CD8-positive, alpha-beta memory T cell (primary cell): ENCODE data around the gene SLC8A3. TPM values are rescaled to one million over a fixed set of nuclear protein-coding genes. Genes with fewer than 3 reads are reported as not detected.

ENCODE experiments used
- CTCF ChIA-PET: fragments of 350-600 bp; sonication (Branson Sonifier 250); formaldehyde crosslinking; loops from one replicate; lab custom pipeline; 2021; ENCODE audit warnings: antibody characterized with exemption; lab: Charles Lee
- POLR2A ChIA-PET: fragments of 350-600 bp; sonication (Branson Sonifier 250); formaldehyde crosslinking; loops from one replicate; lab custom pipeline; 2021; ENCODE audit warnings: antibody characterized with exemption; lab: Charles Lee
- DNase-seq, 5 donors: peaks; one replicate each; pipeline versions ENCODE4 v3.0.0 to v3.0.0-alpha.2; 2020 to 2022; ENCODE audit warnings: mixed read lengths in 1 of 5
- H3K27ac ChIP-seq: one replicate; pipeline ENCODE4 v1.7.0; 2013; ENCODE audit warnings: low read depth, mild to moderate bottlenecking, low read length, moderate library complexity
- H3K27me3 ChIP-seq: 2 replicates; pipeline ENCODE4 v1.7.0; 2013; ENCODE audit warnings: low read length, mild to moderate bottlenecking; ENCODE audit not compliant: insufficient read depth, poor library complexity, severe bottlenecking
- H3K36me3 ChIP-seq: 2 replicates; pipeline ENCODE4 v1.7.0; 2013; ENCODE audit warnings: mild to moderate bottlenecking, low read length, moderate library complexity; ENCODE audit not compliant: insufficient read depth
- H3K4me1 ChIP-seq: 2 replicates; pipeline ENCODE4 v1.7.0; 2013; ENCODE audit warnings: mild to moderate bottlenecking, low read length, moderate library complexity; ENCODE audit not compliant: insufficient read depth
- H3K4me3 ChIP-seq: 2 replicates; pipeline ENCODE4 v1.7.0; 2013; ENCODE audit warnings: mild to moderate bottlenecking, low read length
- H3K9me3 ChIP-seq: 2 replicates; pipeline ENCODE4 v1.7.0; 2013; ENCODE audit warnings: mild to moderate bottlenecking, low read length
- H3K27ac Mint-ChIP-seq, 8 donors: one replicate each; pipeline ENCODE4 v1.8.0; 2020 to 2021; ENCODE audit warnings: mixed read lengths in 8 of 8, mild to moderate bottlenecking in 6 of 8, inconsistent platforms in 3 of 8, moderate library complexity in 3 of 8
- H3K27me3 Mint-ChIP-seq, 2 donors: one replicate each; pipeline ENCODE4 v1.8.0; 2020 to 2021; ENCODE audit warnings: mixed read lengths in 2 of 2, mild to moderate bottlenecking in 1 of 2, moderate library complexity in 1 of 2
- H3K36me3 Mint-ChIP-seq, 3 donors: one replicate each; pipeline ENCODE4 v1.8.0; 2020 to 2021; ENCODE audit warnings: mixed read lengths in 3 of 3, inconsistent platforms in 1 of 3, mild to moderate bottlenecking in 1 of 3
- H3K4me1 Mint-ChIP-seq, 3 donors: one replicate each; pipeline ENCODE4 v1.8.0; 2020 to 2021; ENCODE audit warnings: mixed read lengths in 3 of 3, inconsistent platforms in 1 of 3, mild to moderate bottlenecking in 1 of 3
- H3K4me3 Mint-ChIP-seq, 7 donors: one replicate each; pipeline ENCODE4 v1.8.0; 2020 to 2021; ENCODE audit warnings: mixed read lengths in 7 of 7, mild to moderate bottlenecking in 6 of 7, moderate library complexity in 4 of 7, inconsistent platforms in 2 of 7
- H3K9me3 Mint-ChIP-seq, 5 donors: one replicate each; pipeline ENCODE4 v1.8.0; 2020 to 2022; ENCODE audit warnings: mixed read lengths in 5 of 5, mild to moderate bottlenecking in 3 of 5, moderate library complexity in 2 of 5, inconsistent platforms in 1 of 5
- polyA plus RNA-seq: library from polyadenylated mRNA; unstranded; fragments of 300-500 nt; fragmentation: Illumina TruSeq; gene quantifications from one replicate; pipeline ENCODE4 v1.2.3, GENCODE V29; 2021
- total RNA-seq, 2 experiments: library from RNA; stranded (reverse); gene quantifications; one replicate each; pipeline ENCODE4 v1.2.3, GENCODE V29; 2021

SLC8A3 gene
- total and polyA plus RNA-seq, 3 experiments from 2014 or later = 0.09 TPM; not detected in 2

DNA sequence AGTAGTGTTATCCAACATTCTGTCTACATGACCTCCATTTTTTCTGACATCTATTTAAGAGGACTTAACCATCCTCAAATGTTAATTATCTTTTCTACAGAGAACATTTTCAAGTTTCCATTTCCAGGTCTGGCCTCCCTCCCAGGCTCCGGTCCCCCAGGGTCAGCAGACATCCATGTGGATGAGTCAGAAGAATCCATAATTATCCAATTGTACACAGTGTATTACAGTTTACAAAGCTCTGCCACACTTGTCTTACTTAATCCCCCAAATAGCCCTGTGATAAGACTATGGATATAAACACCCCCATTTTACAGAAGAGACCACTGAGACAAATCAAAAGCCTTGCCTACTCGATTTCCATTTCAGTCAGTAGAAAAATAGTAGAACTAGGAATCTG, 65.0 kb downstream of the SLC8A3 start:
- Mint-ChIP-seq H3K27me3 (peaks cover 0 to 7% of the 10 kb centered on the region in 2 donors), H3K4me3 (no peak overlapping the region), H3K27ac (no peak overlapping the region), H3K4me1 (no peaks in the 10 kb centered on the region), H3K9me3 (no peaks in the 10 kb centered on the region), H3K36me3 (no peaks in the 10 kb centered on the region)
- no peaks in the 10 kb centered on the region for H3K9me3 ChIP-seq
- H3K36me3 ChIP-seq = no peaks in the 10 kb centered on the region
- H3K4me3 ChIP-seq = no peak overlapping the region
- no peaks in the 10 kb centered on the region for H3K27me3 ChIP-seq
- CTCF ChIA-PET = no interaction called here
- DNase-seq = no peak
- POLR2A ChIA-PET = no interaction called here
- no peaks in the 10 kb centered on the region for H3K4me1 ChIP-seq
- no peak overlapping the region for H3K27ac ChIP-seq

DNA sequence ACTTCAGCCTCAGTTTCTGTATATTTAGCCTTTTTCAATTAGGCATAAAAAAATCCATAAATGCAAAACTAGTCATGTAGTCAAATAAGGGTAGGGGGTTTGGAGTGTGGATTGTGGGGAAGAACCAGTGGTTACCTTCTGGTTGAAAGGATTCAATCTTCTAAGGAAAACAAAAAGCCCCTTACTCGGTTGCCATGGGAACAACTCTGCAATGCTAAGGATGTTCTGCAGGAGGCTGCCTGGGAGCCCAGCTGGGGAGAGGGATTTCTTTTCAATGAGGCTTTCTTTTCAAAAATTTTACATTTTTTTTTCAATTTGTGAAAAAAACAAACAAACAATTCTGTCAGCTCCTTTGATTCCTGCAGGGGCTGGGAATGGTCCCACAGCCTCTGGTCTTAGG, 67.2 kb downstream of the SLC8A3 start:
- Mint-ChIP-seq H3K27ac (peak overlapping the region in 1 of 8 donors; percentile 21), H3K4me1 (no peaks in the 10 kb centered on the region), H3K4me3 (no peak overlapping the region), H3K9me3 (no peaks in the 10 kb centered on the region), H3K36me3 (no peaks in the 10 kb centered on the region), H3K27me3 (peaks cover 11 to 14% of the 10 kb centered on the region in 2 donors)
- H3K4me3 ChIP-seq = no peak overlapping the region
- POLR2A ChIA-PET = no interaction called here
- no peaks in the 10 kb centered on the region for H3K36me3 ChIP-seq
- no peaks in the 10 kb centered on the region for H3K9me3 ChIP-seq
- no peak overlapping the region for H3K27ac ChIP-seq
- DNase-seq = no peak
- no peaks in the 10 kb centered on the region for H3K27me3 ChIP-seq
- no peaks in the 10 kb centered on the region for H3K4me1 ChIP-seq
- CTCF ChIA-PET = no interaction called here

DNA sequence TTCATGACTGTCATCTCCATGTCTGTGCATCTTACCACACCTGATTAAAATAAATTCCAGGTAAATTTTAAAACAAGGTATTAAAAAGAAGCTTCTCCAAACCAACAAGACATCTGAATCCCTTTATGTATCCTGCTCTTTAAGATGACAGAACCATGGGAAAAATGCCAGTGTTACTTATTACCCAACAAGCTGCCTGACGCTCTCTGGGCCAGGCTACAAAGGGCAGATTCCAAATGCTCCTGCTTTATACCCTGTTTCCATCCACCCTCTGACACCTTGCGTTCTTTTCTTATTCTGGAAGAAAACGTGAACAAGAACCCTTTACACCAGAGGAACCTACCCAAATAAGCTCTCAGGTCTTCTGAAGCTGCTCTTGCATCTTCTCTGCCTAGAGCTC, 70.7 kb downstream of the SLC8A3 start:
- Histone ChIP-seq H3K4me1 (no peaks in the 10 kb centered on the region), H3K36me3 (no peaks in the 10 kb centered on the region), H3K4me3 (no peak overlapping the region), H3K27me3 (no peaks in the 10 kb centered on the region), H3K9me3 (no peaks in the 10 kb centered on the region), H3K27ac (no peak overlapping the region)
- Mint-ChIP-seq H3K4me3 (no peak overlapping the region), H3K27me3 (peaks cover 11 to 14% of the 10 kb centered on the region in 2 donors), H3K27ac (no peak overlapping the region), H3K9me3 (no peaks in the 10 kb centered on the region), H3K4me1 (no peaks in the 10 kb centered on the region), H3K36me3 (no peaks in the 10 kb centered on the region)
- no peak for DNase-seq
- CTCF ChIA-PET = no interaction called here
- POLR2A ChIA-PET = no interaction called here

DNA sequence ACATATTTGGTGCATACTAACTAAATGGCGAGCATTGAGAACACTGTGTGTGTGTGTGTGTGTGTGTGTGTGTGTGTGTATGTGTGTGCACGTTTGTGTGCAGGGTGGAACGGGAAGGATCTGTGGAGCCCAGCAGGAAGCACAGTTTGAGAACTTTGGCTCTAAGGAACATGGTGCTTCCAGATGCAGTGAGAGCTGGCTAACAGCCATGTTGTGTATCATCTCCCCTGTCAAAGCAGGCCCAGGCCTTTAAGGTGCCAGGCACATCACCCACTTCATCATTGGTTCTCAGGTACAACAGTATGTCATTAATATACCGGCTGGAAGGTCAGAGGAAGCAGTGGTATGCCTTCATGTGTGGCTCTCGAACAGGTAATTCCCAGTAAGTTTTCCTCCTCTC, 72.5 kb downstream of the SLC8A3 start:
- ChIA-PET POLR2A (no interaction called here), CTCF (no interaction called here)
- Mint-ChIP-seq H3K27me3 (peaks cover 19 to 22% of the 10 kb centered on the region in 2 donors), H3K27ac (no peak overlapping the region), H3K4me1 (no peaks in the 10 kb centered on the region), H3K9me3 (no peaks in the 10 kb centered on the region), H3K36me3 (no peaks in the 10 kb centered on the region), H3K4me3 (no peak overlapping the region)
- no peaks in the 10 kb centered on the region for H3K27me3 ChIP-seq
- H3K9me3 ChIP-seq = no peaks in the 10 kb centered on the region
- DNase-seq = no peak
- no peaks in the 10 kb centered on the region for H3K4me1 ChIP-seq
- no peak overlapping the region for H3K4me3 ChIP-seq
- H3K27ac ChIP-seq = no peak overlapping the region
- H3K36me3 ChIP-seq = no peaks in the 10 kb centered on the region

DNA sequence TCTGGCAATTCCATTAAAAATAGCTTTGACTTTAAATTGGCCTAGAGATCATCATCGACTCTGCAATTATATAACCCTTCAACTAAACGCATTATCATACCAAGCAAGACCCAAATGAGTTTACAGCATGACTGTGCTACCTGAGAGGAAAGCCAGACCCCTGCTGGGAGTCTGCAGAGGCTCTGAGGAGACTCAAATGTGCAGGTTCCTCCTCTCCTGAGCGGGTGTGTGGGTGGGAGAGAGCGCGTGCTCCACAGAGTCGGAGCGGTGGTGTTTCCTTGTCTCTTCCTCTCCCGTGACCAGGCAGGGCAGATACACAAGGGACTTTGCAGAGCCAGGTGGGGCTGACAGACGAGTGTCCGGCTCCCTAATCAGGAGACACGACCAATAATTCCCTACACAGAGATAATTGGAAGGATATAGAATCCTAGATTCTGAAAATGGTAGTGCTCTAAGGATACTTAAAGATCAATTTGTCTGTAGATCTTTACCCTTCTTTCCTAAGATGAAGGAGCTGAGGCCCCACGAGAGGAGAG, 74.1 kb downstream of the SLC8A3 start:
- Mint-ChIP-seq H3K27me3 (peaks cover 19 to 27% of the 10 kb centered on the region in 2 donors), H3K4me3 (no peak overlapping the region), H3K9me3 (no peaks in the 10 kb centered on the region)

DNA sequence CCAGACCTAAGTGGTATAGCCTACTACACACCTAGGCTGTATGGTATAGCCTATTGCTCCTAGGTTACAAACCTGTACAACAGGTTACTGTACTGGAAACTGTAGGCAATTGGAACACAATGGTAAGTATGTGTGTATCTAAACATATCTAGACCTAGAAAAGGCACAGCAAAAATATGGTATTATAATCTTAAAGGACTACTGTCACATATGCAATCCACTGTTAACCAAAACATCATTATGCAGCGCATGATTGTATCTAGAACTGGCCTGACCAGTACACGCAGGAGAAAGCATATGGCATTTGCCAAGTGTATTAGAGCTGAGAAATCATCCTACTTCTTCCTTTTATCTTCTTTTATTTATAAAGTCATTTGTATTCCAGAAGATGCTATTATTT, 75.5 kb downstream of the SLC8A3 start:
- no peak for DNase-seq
- no peaks in the 10 kb centered on the region for H3K9me3 ChIP-seq
- H3K36me3 Mint-ChIP-seq = no peaks in the 10 kb centered on the region
- no peaks in the 10 kb centered on the region for H3K27me3 ChIP-seq
- no peaks in the 10 kb centered on the region for H3K36me3 ChIP-seq
- H3K4me3 ChIP-seq = no peak overlapping the region
- H3K4me1 ChIP-seq = no peaks in the 10 kb centered on the region
- POLR2A ChIA-PET = no interaction called here
- no peak overlapping the region for H3K4me3 Mint-ChIP-seq
- no peak overlapping the region for H3K27ac Mint-ChIP-seq
- H3K4me1 Mint-ChIP-seq = no peaks in the 10 kb centered on the region
- no peak overlapping the region for H3K27ac ChIP-seq
- H3K27me3 Mint-ChIP-seq = peaks cover 15 to 21% of the 10 kb centered on the region in 2 donors
- CTCF ChIA-PET = no interaction called here
- H3K9me3 Mint-ChIP-seq = no peaks in the 10 kb centered on the region

More for the DNA sequence above, 74.1 kb downstream of the SLC8A3 start:
- no peaks in the 10 kb centered on the region for H3K4me1 Mint-ChIP-seq
- Histone ChIP-seq H3K27ac (no peak overlapping the region), H3K4me1 (no peaks in the 10 kb centered on the region), H3K27me3 (no peaks in the 10 kb centered on the region), H3K36me3 (no peaks in the 10 kb centered on the region), H3K4me3 (no peak overlapping the region), H3K9me3 (no peaks in the 10 kb centered on the region)
- ChIA-PET POLR2A (no interaction called here), CTCF (no interaction called here)
- no peak overlapping the region for H3K27ac Mint-ChIP-seq
- H3K36me3 Mint-ChIP-seq = no peaks in the 10 kb centered on the region
- DNase-seq = no peak

DNA sequence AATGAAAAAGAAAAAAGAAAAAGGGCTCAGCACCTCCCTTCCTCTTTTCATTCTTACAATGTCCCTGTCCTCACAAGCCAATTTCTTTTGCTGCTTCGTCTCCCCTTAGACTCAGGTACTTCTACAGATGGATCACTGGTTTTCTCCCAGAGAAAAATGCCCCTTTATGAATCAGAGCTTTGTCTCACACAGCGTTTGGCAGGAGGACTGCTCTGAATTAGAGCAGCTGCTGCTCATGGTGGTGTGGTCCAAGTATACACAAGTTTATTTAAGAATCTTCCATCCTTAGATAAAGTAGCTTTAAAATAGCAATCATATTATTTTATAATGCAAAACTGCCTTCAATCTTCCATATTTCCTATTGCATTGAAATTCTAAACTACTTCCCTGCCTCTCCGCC, 80.3 kb downstream of the SLC8A3 start:
- no peak for DNase-seq
- Histone ChIP-seq H3K9me3 (no peaks in the 10 kb centered on the region), H3K27me3 (no peaks in the 10 kb centered on the region), H3K27ac (no peak overlapping the region), H3K36me3 (no peaks in the 10 kb centered on the region), H3K4me3 (no peak overlapping the region), H3K4me1 (no peaks in the 10 kb centered on the region)
- POLR2A ChIA-PET = no interaction called here
- no peaks in the 10 kb centered on the region for H3K36me3 Mint-ChIP-seq
- H3K4me1 Mint-ChIP-seq = no peaks in the 10 kb centered on the region
- H3K9me3 Mint-ChIP-seq = no peaks in the 10 kb centered on the region
- no peak overlapping the region for H3K4me3 Mint-ChIP-seq
- no peak overlapping the region for H3K27ac Mint-ChIP-seq
- H3K27me3 Mint-ChIP-seq = peaks cover 8 to 19% of the 10 kb centered on the region in 2 donors
- CTCF ChIA-PET = no interaction called here

DNA sequence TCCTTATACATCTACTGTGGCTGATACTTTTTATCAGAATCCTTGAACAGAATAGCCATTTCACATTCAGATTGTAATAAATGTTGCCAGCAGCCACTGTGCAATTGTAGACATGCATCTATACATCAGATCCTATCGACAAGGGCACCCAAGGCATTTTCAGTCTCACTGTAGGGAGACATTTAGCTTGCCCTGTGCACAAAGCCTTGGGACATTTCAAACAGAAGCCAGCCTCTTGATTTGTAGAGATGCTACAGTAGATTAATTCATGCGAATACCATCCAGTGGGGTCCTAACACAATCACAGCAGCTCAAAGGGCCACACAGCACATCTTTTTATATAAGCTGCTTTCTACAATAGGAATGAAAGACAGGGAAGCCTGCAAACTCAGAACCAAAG, 81.4 kb downstream of the SLC8A3 start:
- Histone ChIP-seq H3K4me1 (no peaks in the 10 kb centered on the region), H3K27me3 (no peaks in the 10 kb centered on the region), H3K27ac (no peak overlapping the region), H3K9me3 (no peaks in the 10 kb centered on the region), H3K36me3 (no peaks in the 10 kb centered on the region), H3K4me3 (no peak overlapping the region)
- CTCF ChIA-PET = no interaction called here
- no peaks in the 10 kb centered on the region for H3K9me3 Mint-ChIP-seq
- POLR2A ChIA-PET = no interaction called here
- H3K36me3 Mint-ChIP-seq = no peaks in the 10 kb centered on the region
- H3K27me3 Mint-ChIP-seq = peaks cover 4 to 19% of the 10 kb centered on the region in 2 donors
- no peaks in the 10 kb centered on the region for H3K4me1 Mint-ChIP-seq
- H3K4me3 Mint-ChIP-seq = no peak overlapping the region
- no peak overlapping the region for H3K27ac Mint-ChIP-seq
- no peak for DNase-seq

DNA sequence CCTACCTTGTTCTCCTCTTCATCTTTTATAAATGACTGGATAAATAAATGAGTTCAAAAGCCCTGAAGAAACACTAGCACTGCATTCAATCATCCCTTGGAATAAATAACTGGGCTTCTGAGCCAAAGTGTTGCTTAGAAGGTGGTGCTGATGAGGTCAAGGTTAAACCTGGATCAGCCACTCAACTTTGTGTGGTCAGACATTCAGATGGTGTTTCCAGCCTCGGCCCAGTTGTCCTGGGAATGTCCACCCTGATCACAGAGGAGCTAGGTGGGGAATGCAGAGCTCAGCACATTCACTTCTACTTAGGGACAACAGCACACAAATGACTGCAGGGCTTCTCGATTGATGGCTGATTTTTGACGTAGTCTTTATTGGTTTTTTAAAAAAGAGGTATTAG, 88.7 kb downstream of the SLC8A3 start:
- H3K27ac ChIP-seq = no peak overlapping the region
- no peaks in the 10 kb centered on the region for H3K36me3 ChIP-seq
- H3K4me1 ChIP-seq = no peaks in the 10 kb centered on the region
- no peaks in the 10 kb centered on the region for H3K9me3 ChIP-seq
- CTCF ChIA-PET = no interaction called here
- no peak for DNase-seq
- POLR2A ChIA-PET = no interaction called here
- no peak overlapping the region for H3K27ac Mint-ChIP-seq
- peaks cover 4% of the 10 kb centered on the region for H3K27me3 ChIP-seq
- H3K4me3 ChIP-seq = no peak overlapping the region
- no peak overlapping the region for H3K4me3 Mint-ChIP-seq
- H3K36me3 Mint-ChIP-seq = no peaks in the 10 kb centered on the region
- peaks cover 19 to 47% of the 10 kb centered on the region in 2 donors for H3K27me3 Mint-ChIP-seq
- no peaks in the 10 kb centered on the region for H3K4me1 Mint-ChIP-seq
- H3K9me3 Mint-ChIP-seq = peaks cover 0 to 2% (median 0%) of the 10 kb centered on the region in 5 donors
